IMR-90 (cell line): ENCODE measurements around the gene TMEM30A. TPM values are rescaled to one million over a fixed set of nuclear protein-coding genes. Genes with fewer than 3 reads are reported as not detected.

ENCODE experiments used
- ATAC-seq: fragments of 200-7000 bp; cut with Tn5 transposase; 2 replicates; pipeline ENCODE4 v1.9.1; 2020; ENCODE audit warnings: low read depth, mild to moderate bottlenecking, moderate library complexity
- BruUV-seq: library from RNA; stranded (reverse); fragments of 400-500 nt; replicated peaks from 2 replicates; lab custom pipeline; 2021; lab: Mats Ljungman, UMichigan
- CTCF ChIA-PET: fragments of 300-600 bp; formaldehyde crosslinking; extraction: SDS; loops from one replicate; lab custom pipeline; 2021; ENCODE audit warnings: antibody characterized with exemption; lab: Yijun Ruan, JAX
- POLR2A ChIA-PET: fragments of 300-600 bp; sonication (Branson Sonifier 250); formaldehyde crosslinking; loops from one replicate; lab custom pipeline; 2022; ENCODE audit warnings: antibody characterized with exemption; ENCODE audit not compliant: unreplicated experiment; lab: Charles Lee
- DNase-seq: peaks from one replicate; pipeline ENCODE4 v3.0.0; 2013
- H2AFZ ChIP-seq: replicated peaks from 2 replicates; pipeline ENCODE3; 2013; ENCODE audit warnings: low read length, mild to moderate bottlenecking; ENCODE audit not compliant: poor library complexity
- H2AK5ac ChIP-seq: 2 replicates; pipeline ENCODE4 v1.6.1; 2013; ENCODE audit warnings: low read depth, low read length, inconsistent platforms
- H2AK9ac ChIP-seq: replicated peaks from 2 replicates; pipeline ENCODE3; 2013; ENCODE audit warnings: mild to moderate bottlenecking, low read depth, low read length, moderate library complexity; ENCODE audit not compliant: poor library complexity
- H2BK120ac ChIP-seq: 2 replicates; pipeline ENCODE4 v1.6.1; 2013; ENCODE audit warnings: low read depth, low read length, inconsistent platforms
- H2BK15ac ChIP-seq: 3 replicates; pipeline ENCODE4 v1.6.1; 2013; ENCODE audit warnings: low read depth, low read length, inconsistent platforms
- H2BK20ac ChIP-seq: 2 replicates; pipeline ENCODE4 v1.6.1; 2013; ENCODE audit warnings: low read depth, mild to moderate bottlenecking, inconsistent platforms, low read length, moderate library complexity
- H2BK5ac ChIP-seq: 2 replicates; pipeline ENCODE4 v1.6.1; 2013; ENCODE audit warnings: mild to moderate bottlenecking, low read depth, low read length, inconsistent platforms; ENCODE audit not compliant: poor library complexity, severe bottlenecking
- H3K14ac ChIP-seq: replicated peaks from 2 replicates; pipeline ENCODE4 v1.6.1; 2013; ENCODE audit warnings: low read depth, low read length, inconsistent platforms
- H3K18ac ChIP-seq: 2 replicates; pipeline ENCODE4 v1.6.1; 2013; ENCODE audit warnings: low read depth, low read length, control low read depth
- H3K23ac ChIP-seq: 2 replicates; pipeline ENCODE4 v1.6.1; 2013; ENCODE audit warnings: low read depth, low read length, inconsistent platforms
- H3K27ac ChIP-seq: 2 replicates; pipeline ENCODE4 v1.5.1; 2013; ENCODE audit warnings: mild to moderate bottlenecking, control low read depth, low read length; ENCODE audit not compliant: insufficient read depth
- H3K27me3 ChIP-seq: 2 replicates; pipeline ENCODE4 v1.6.1; 2013; ENCODE audit warnings: low read length; ENCODE audit not compliant: control insufficient read depth, insufficient read depth
- H3K36me3 ChIP-seq: 2 replicates; pipeline ENCODE4 v1.6.1; 2013; ENCODE audit warnings: low read length, mixed read lengths; ENCODE audit not compliant: control insufficient read depth, insufficient read depth
- H3K4ac ChIP-seq: 2 replicates; pipeline ENCODE4 v1.6.1; 2013; ENCODE audit warnings: low read depth, low read length, inconsistent platforms
- H3K4me1 ChIP-seq: 2 replicates; pipeline ENCODE4 v1.6.1; 2013; ENCODE audit warnings: low read length, mixed read lengths; ENCODE audit not compliant: control insufficient read depth, insufficient read depth
- H3K4me2 ChIP-seq: 2 replicates; pipeline ENCODE4 v1.6.1; 2013; ENCODE audit warnings: low read depth, mild to moderate bottlenecking, control low read depth, low read length, moderate library complexity
- H3K4me3 ChIP-seq: 2 replicates; pipeline ENCODE4 v1.5.1; 2013; ENCODE audit warnings: low read depth, mild to moderate bottlenecking, control low read depth, low read length, moderate library complexity; ENCODE audit not compliant: insufficient read depth
- H3K56ac ChIP-seq: 2 replicates; pipeline ENCODE4 v1.6.1; 2013; ENCODE audit warnings: low read length, inconsistent platforms; ENCODE audit not compliant: insufficient read depth; ENCODE audit errors: extremely low read depth
- H3K79me1 ChIP-seq, 2 experiments: 2 replicates each; pipeline ENCODE4 v1.6.1; 2013; ENCODE audit warnings: low read length in 2 of 2, inconsistent platforms in 1 of 2, low read depth in 1 of 2
- H3K9ac ChIP-seq: 2 replicates; pipeline ENCODE4 v1.6.1; 2013; ENCODE audit warnings: low read depth, low read length, control low read depth
- H3K9me1 ChIP-seq: 2 replicates; pipeline ENCODE4 v1.6.1; 2013; ENCODE audit warnings: low read length, inconsistent platforms; ENCODE audit not compliant: insufficient read depth
- H3K9me3 ChIP-seq: 2 replicates; pipeline ENCODE4 v1.6.1; 2013; ENCODE audit warnings: low read length; ENCODE audit not compliant: control insufficient read depth, insufficient read depth
- H4K20me1 ChIP-seq: 2 replicates; pipeline ENCODE4 v1.6.1; 2013; ENCODE audit warnings: low read length, inconsistent platforms; ENCODE audit not compliant: insufficient read depth
- H4K5ac ChIP-seq: 2 replicates; pipeline ENCODE4 v1.6.1; 2013; ENCODE audit warnings: mild to moderate bottlenecking, low read depth, low read length, control low read depth
- H4K8ac ChIP-seq, 2 experiments: 2 replicates each; pipeline ENCODE4 v1.6.1; 2013; ENCODE audit warnings: low read depth in 2 of 2, low read length in 2 of 2, control low read depth in 1 of 2, inconsistent platforms in 1 of 2
- H4K91ac ChIP-seq: 2 replicates; pipeline ENCODE4 v1.6.1; 2013; ENCODE audit warnings: low read depth, low read length, inconsistent platforms; ENCODE audit not compliant: insufficient read depth
- MXI1 ChIP-seq: IDR thresholded peaks from 2 replicates; pipeline ENCODE4 v1.6.1; 2012; ENCODE audit warnings: low read depth, mild to moderate bottlenecking, low read length, moderate library complexity, borderline replicate concordance
- WGBS, 2 experiments: methylation state at CpG; one replicate each; pipeline versions ENCODE4 v1.1.5 to v1.1.7; 2013; ENCODE audit warnings: missing lambda C conversion rate in 2 of 2; ENCODE audit not compliant: insufficient read length in 1 of 2; ENCODE audit errors: extremely low coverage in 2 of 2; 5-methylcytosine and 5-hydroxymethylcytosine counted together
- dilution Hi-C: fragments of 300-500 bp; cut with HindIII; formaldehyde crosslinking; loops from one replicate; pipeline ENCODE4 v1.14.3; 2018; ENCODE audit warnings: low sequenced_read_pairs; ENCODE audit not compliant: unreplicated experiment
- in situ Hi-C: fragments of 300-500 bp; cut with MboI; formaldehyde crosslinking; loops from 3 replicates; pipeline ENCODE4 v1.14.3; 2019; ENCODE audit warnings: low sequenced_read_pairs, inconsistent platforms, mixed read lengths
- intact Hi-C: fragments of 100-400 bp; cut with micrococcal nuclease; formaldehyde crosslinking; loops from 2 replicates; pipeline ENCODE4 v1.10.0; 2022
- polyA plus RNA-seq, 3 experiments: library from polyadenylated mRNA; depleted of rRNA; stranded (reverse); fragments of >200 nt; gene quantifications; 2 replicates each; pipeline ENCODE4 v1.2.3, GENCODE V29; 2012; ENCODE audit warnings: low replicate concordance in 1 of 3
- total RNA-seq: library from RNA; depleted of rRNA; stranded (reverse); fragments of >200 nt; gene quantifications from 2 replicates; pipeline ENCODE4 v1.2.3, GENCODE V29; 2012

Gene TMEM30A
- total and polyA plus RNA-seq, 2 of the 4 experiments (the other 2 are of a cell fraction): 48.5 to 111 TPM

- no CpG with 5 or more reads among the region's 2 CpGs for WGBS, 2 experiments
- H3K79me1 ChIP-seq: peaks cover 7 to 12% of the 10 kb centered on the region in 2 experiments; a peak in 3 of 4 replicates
- no peak overlapping the region for H3K27ac ChIP-seq
- no peak overlapping the region for H2BK120ac ChIP-seq
- no peak overlapping the region for H3K14ac ChIP-seq
- in situ Hi-C loops: no loop called here
- no peak overlapping the region for H3K4ac ChIP-seq
- no peaks in the 10 kb centered on the region; the same call in 1 of the 2 replicates for H3K9me1 ChIP-seq
- H2AFZ ChIP-seq: no peak overlapping the region
- no peak overlapping the region for H3K18ac ChIP-seq
- H3K9ac ChIP-seq: no peak overlapping the region
- ATAC-seq (no peak), DNase-seq (no peak)
- no peak overlapping the region for H3K4me3 ChIP-seq
- H4K8ac ChIP-seq: no peak overlapping the region
- no peaks in the 10 kb centered on the region for H3K27me3 ChIP-seq
- POLR2A ChIA-PET: no interaction called here
- CTCF ChIA-PET: no interaction called here
- dilution Hi-C loops: no loop called here
- no peak overlapping the region for H3K56ac ChIP-seq
- no peak overlapping the region for H2AK5ac ChIP-seq
- TF ChIP-seq MXI1: no peak
- no peak overlapping the region for H4K5ac ChIP-seq
- peaks cover 12% of the 10 kb centered on the region for H3K36me3 ChIP-seq
- intact Hi-C loops: no loop called here
- no peaks in the 10 kb centered on the region for H3K4me1 ChIP-seq
- H3K23ac ChIP-seq: no peak overlapping the region
- H2BK15ac ChIP-seq: no peak overlapping the region
- H2AK9ac ChIP-seq: no peak overlapping the region
- no peaks in the 10 kb centered on the region; the same call in 1 of the 2 replicates for H4K20me1 ChIP-seq
- no peak overlapping the region for H4K91ac ChIP-seq
- H3K9me3 ChIP-seq: no peaks in the 10 kb centered on the region
- BruUV-seq: no TSS peak
- H2BK20ac ChIP-seq: no peak overlapping the region
- no peak overlapping the region for H3K4me2 ChIP-seq
- H2BK5ac ChIP-seq: no peak overlapping the region
Measured at GRCh38 chr6:75250552-75250951, 34.0 kb downstream of the TMEM30A start.
